RKO (cell line): Measurements from ENCODE around the gene TIAM1.

ENCODE experiments used
- DNase-seq: peaks from one replicate; pipeline ENCODE4 v3.0.0-alpha.2; 2016; ENCODE audit warnings: low spot score

Gene TIAM1

GRCh38 chr21:31329456-31330143 is 14.5 kb downstream of the TIAM1 start:
- DNase-seq = no peak

- DNase-seq = no peak
Measured at GRCh38 chr21:31326522-31327242, 17.4 kb downstream of the TIAM1 start.

GRCh38 chr21:31318971-31319370 is 25.1 kb downstream of the TIAM1 start:
- DNase-seq = no peak

- DNase-seq = no peak
Measured at GRCh38 chr21:31317688-31318087, 26.4 kb downstream of the TIAM1 start.

GRCh38 chr21:31316488-31317169 is 27.4 kb downstream of the TIAM1 start:
- no peak for DNase-seq

GRCh38 chr21:31316072-31316471 is 28.0 kb downstream of the TIAM1 start:
- DNase-seq = no peak

- DNase-seq = no peak
Measured at GRCh38 chr21:31310750-31311149, 33.3 kb downstream of the TIAM1 start.

GRCh38 chr21:31308584-31308983 is 35.5 kb downstream of the TIAM1 start:
- DNase-seq = no peak

GRCh38 chr21:31305888-31306287 is 38.2 kb downstream of the TIAM1 start:
- no peak for DNase-seq

GRCh38 chr21:31299291-31300147 is 44.5 kb downstream of the TIAM1 start:
- no peak for DNase-seq

- DNase-seq = no peak
Measured at GRCh38 chr21:31298618-31299269, 45.3 kb downstream of the TIAM1 start.

- DNase-seq = no peak
Measured at GRCh38 chr21:31297806-31298205, 46.3 kb downstream of the TIAM1 start.

- DNase-seq = no peak
Measured at GRCh38 chr21:31295676-31296075, 48.4 kb downstream of the TIAM1 start.

- no peak for DNase-seq
Measured at GRCh38 chr21:31294691-31295090, 49.4 kb downstream of the TIAM1 start.

GRCh38 chr21:31293986-31294385 is 50.1 kb downstream of the TIAM1 start:
- peak; percentile 52 for DNase-seq

- DNase-seq = no peak
Measured at GRCh38 chr21:31290765-31291164, 53.3 kb downstream of the TIAM1 start.

GRCh38 chr21:31289702-31290101 is 54.4 kb downstream of the TIAM1 start:
- DNase-seq = no peak

- DNase-seq = no peak
Measured at GRCh38 chr21:31288191-31288590, 55.9 kb downstream of the TIAM1 start.

- no peak for DNase-seq
Measured at GRCh38 chr21:31287201-31287600, 56.9 kb downstream of the TIAM1 start.

- DNase-seq = no peak
Measured at GRCh38 chr21:31286621-31287020, 57.4 kb downstream of the TIAM1 start.

GRCh38 chr21:31284797-31285397 is 59.2 kb downstream of the TIAM1 start:
- no peak for DNase-seq
